Suprapubic skin (tissue), 4 donors: ENCODE measurements around the gene SSC5D.

Source experiments
- CTCF ChIP-seq, 2 donors: fragments of 200-600 bp in 1 of 2; fragments of 450-650 bp in 1 of 2; sonication (generic) in 1 of 2; IDR thresholded peaks; one replicate each; pipeline ENCODE4 v1.5.1; 2016 to 2019; ENCODE audit warnings: antibody characterized with exemption in 2 of 2, mild to moderate bottlenecking in 1 of 2, moderate library complexity in 1 of 2
- POLR2A ChIP-seq, 2 donors: fragments of 450-650 bp; IDR thresholded peaks; one replicate each; pipeline ENCODE4 v1.6.1; 2017; ENCODE audit warnings: antibody characterized with exemption in 2 of 2, mild to moderate bottlenecking in 2 of 2, moderate library complexity in 2 of 2
- POLR2AphosphoS5 ChIP-seq, 3 donors: sonication (generic); formaldehyde crosslinking; IDR thresholded peaks; one replicate each; pipeline ENCODE4 v1.6.1; 2017; ENCODE audit warnings: antibody characterized with exemption in 3 of 3

GRCh38 chr19:55527197-55528029, 39.2 kb downstream of the SSC5D start:
- no peak for TF ChIP-seq POLR2AphosphoS5 (IDR thresholded peaks at IDR 0.05)
- no peak for TF ChIP-seq CTCF (IDR thresholded peaks at IDR 0.05)
- TF ChIP-seq POLR2A (IDR thresholded peaks at IDR 0.05), result no peak
